GM23248 (cell line): Measurements from ENCODE around the gene USP10. TPM values are rescaled to one million over a fixed set of nuclear protein-coding genes. Genes with fewer than 3 reads are reported as not detected.

Experiments
- DNase-seq: peaks from one replicate; pipeline ENCODE4 v3.0.0-alpha.2; 2015
- H2AFZ ChIP-seq: fragments of 200-600 bp; sonication (generic); 2 replicates; pipeline ENCODE4 v1.6.1; 2016; ENCODE audit warnings: antibody characterized with exemption
- H3F3A ChIP-seq: fragments of 200-600 bp; sonication (generic); 2 replicates; pipeline ENCODE4 v1.6.1; 2016; ENCODE audit warnings: mild to moderate bottlenecking, antibody characterized with exemption, mixed run types; ENCODE audit not compliant: insufficient read depth
- H3K27ac ChIP-seq: fragments of 200-600 bp; sonication (generic); 2 replicates; pipeline ENCODE4 v1.5.1; 2016; ENCODE audit warnings: mild to moderate bottlenecking
- H3K27me3 ChIP-seq: fragments of 200-600 bp; sonication (generic); replicated peaks from 2 replicates; pipeline ENCODE4 v1.6.1; 2016; ENCODE audit warnings: mild to moderate bottlenecking; ENCODE audit not compliant: insufficient read depth
- H3K36me3 ChIP-seq: fragments of 200-600 bp; sonication (generic); 2 replicates; pipeline ENCODE4 v1.6.1; 2016; ENCODE audit warnings: low read depth, mild to moderate bottlenecking
- H3K4me1 ChIP-seq: fragments of 200-600 bp; sonication (generic); 2 replicates; pipeline ENCODE4 v1.6.1; 2016; ENCODE audit warnings: mild to moderate bottlenecking; ENCODE audit not compliant: insufficient read depth
- H3K4me2 ChIP-seq: fragments of 200-600 bp; sonication (generic); one replicate; pipeline ENCODE4 v1.6.1; 2016; ENCODE audit warnings: mild to moderate bottlenecking; ENCODE audit not compliant: unreplicated experiment
- H3K4me3 ChIP-seq: fragments of 200-600 bp; sonication (generic); 2 replicates; pipeline ENCODE4 v1.5.1; 2016; ENCODE audit warnings: mild to moderate bottlenecking
- H3K79me2 ChIP-seq: fragments of 200-600 bp; sonication (generic); 2 replicates; pipeline ENCODE4 v1.6.1; 2016; ENCODE audit warnings: mild to moderate bottlenecking; ENCODE audit not compliant: insufficient read depth
- H3K9ac ChIP-seq: fragments of 200-600 bp; sonication (generic); 2 replicates; pipeline ENCODE4 v1.6.1; 2016; ENCODE audit warnings: mild to moderate bottlenecking
- H3K9me2 ChIP-seq: fragments of 200-600 bp; sonication (generic); 2 replicates; pipeline ENCODE4 v1.6.1; 2016; ENCODE audit warnings: mixed run types, mild to moderate bottlenecking, moderate library complexity; ENCODE audit not compliant: insufficient read depth
- H3K9me3 ChIP-seq: fragments of 200-600 bp; sonication (generic); one replicate; pipeline ENCODE4 v1.6.1; 2017; ENCODE audit warnings: low read depth
- H4K20me1 ChIP-seq: fragments of 200-600 bp; sonication (generic); 2 replicates; pipeline ENCODE4 v1.6.0; 2016; ENCODE audit not compliant: insufficient read depth
- EZH2 ChIP-seq: fragments of 200-600 bp; sonication (generic); IDR thresholded peaks from 2 replicates; pipeline ENCODE4 v1.6.1; 2018; ENCODE audit warnings: antibody characterized with exemption, mild to moderate bottlenecking; ENCODE audit not compliant: insufficient read depth, poor library complexity, severe bottlenecking
- EZH2phosphoT487 ChIP-seq: fragments of 200-600 bp; sonication (generic); IDR thresholded peaks from 2 replicates; pipeline ENCODE4 v1.6.1; 2018; ENCODE audit warnings: antibody characterized with exemption, moderate library complexity, mild to moderate bottlenecking, low read depth; ENCODE audit not compliant: insufficient read depth
- WGBS, 2 experiments: methylation state at CpG; one replicate each; pipeline ENCODE4 v1.1.6; 2015 to 2017; ENCODE audit warnings: low lambda C conversion rate in 2 of 2, low coverage in 1 of 2; ENCODE audit errors: missing lambda C conversion rate in 2 of 2; 5-methylcytosine and 5-hydroxymethylcytosine counted together
- in situ Hi-C: fragments of 300-500 bp; cut with MboI; formaldehyde crosslinking; loops from 2 replicates; pipeline ENCODE4 v1.15.0; 2020
- polyA plus RNA-seq: library from polyadenylated mRNA; unstranded; fragments of >200 nt; fragmentation: Nextera tagmentation; extraction: Ambion mirVana; gene quantifications from 2 replicates; pipeline ENCODE4 v1.2.1, GENCODE V29; 2016
- total RNA-seq: library from RNA; depleted of rRNA; stranded (reverse); fragments of >200 nt; shearing (Covaris generic); gene quantifications from 2 replicates; pipeline ENCODE4 v1.2.3, GENCODE V29; 2014

Gene USP10
- total and polyA plus RNA-seq, 2 experiments from 2014 or later: 48.3 to 74.0 TPM

DNA sequence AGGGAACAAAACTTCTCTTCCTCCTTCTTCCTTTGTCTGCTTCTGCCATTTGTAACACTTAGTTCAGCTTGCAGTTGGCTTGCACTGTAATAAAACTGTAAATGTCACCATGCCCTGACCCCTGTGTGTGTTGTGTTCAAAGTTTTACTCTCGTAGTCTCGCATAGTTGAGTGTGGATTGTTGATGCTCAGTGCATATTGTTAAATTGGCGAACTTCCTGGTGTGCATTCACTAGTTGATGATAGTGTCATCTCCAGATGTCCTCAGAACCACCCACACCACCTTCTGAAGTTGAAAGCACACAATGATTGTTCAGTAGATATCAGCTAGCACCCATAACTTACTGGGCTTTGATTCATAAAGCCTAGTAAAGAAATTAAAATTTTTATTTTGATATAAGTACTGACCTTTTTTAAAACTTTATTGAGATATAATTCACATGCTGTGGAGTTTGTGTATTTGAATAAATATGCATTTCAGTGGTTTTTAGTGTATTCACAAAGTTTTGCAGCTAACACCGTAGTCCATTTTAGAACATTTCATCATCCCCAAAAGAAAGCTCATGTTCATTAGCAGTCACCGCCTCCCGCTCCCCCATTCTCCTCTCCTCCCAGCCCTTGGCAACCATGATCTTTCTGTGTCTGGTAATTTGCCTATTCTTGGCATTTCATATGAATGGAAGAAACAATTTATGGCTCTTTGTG lies 25.0 kb downstream of the USP10 start:
- TF ChIP-seq EZH2 (no peak), EZH2phosphoT487 (no peak)
- Histone ChIP-seq H3K9ac (peak overlapping the region; percentile 14; the same call in 1 of the 2 replicates), H3K4me3 (no peak overlapping the region), H2AFZ (no peak overlapping the region), H3K36me3 (no peaks in the 10 kb centered on the region), H3K79me2 (peaks cover 100% of the 10 kb centered on the region), H4K20me1 (peaks cover 13% of the 10 kb centered on the region; the same call in 1 of the 2 replicates), H3K27ac (peak overlapping the region; percentile 34), H3K4me2 (peak overlapping the region; percentile 40), H3F3A (peaks cover 42% of the 10 kb centered on the region), H3K9me2 (no peaks in the 10 kb centered on the region), H3K27me3 (no peaks in the 10 kb centered on the region), H3K4me1 (peaks cover 42% of the 10 kb centered on the region), H3K9me3 (no peaks in the 10 kb centered on the region)
- in situ Hi-C loops: loop anchor here (5.0 to 10.0 kb wide), 2 partner anchors 100 to 212 kb away; no protein-coding TSS in a partner anchor
- peak; percentile 46 for DNase-seq
- WGBS, 2 experiments: 55 to 62% methylated on average over 6 of the region's 6 CpGs

DNA sequence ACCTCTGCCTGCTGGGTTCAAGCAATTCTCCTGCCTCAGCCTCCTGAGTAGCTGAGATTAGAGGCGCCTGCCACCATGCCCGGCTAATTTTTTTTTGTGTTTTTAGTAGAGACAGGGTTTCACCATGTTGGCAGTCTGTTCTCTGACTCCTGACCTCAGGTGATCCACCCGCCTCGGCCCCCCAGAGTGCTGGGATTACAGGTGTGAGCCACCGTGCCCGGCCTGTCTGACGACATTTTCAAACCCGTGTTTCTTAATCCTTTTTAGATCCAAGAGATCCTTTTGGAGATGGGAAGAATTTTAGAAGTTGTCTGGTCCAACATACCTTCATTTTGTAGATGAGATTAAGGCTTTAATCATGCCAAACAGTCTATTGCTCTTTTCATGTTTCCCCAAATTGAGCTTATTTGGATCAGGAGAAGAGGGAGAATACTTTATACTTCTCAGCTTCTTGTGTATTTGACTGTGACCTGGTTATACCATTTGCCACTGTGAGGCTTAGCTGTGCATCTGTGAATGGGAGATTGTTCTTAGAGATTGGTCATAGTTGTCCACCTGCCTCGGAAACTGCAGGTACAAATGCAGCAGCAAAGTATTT lies 25.8 kb downstream of the USP10 start:
- H3K79me2 ChIP-seq: peaks cover 96% of the 10 kb centered on the region
- H3K27me3 ChIP-seq: no peaks in the 10 kb centered on the region
- H4K20me1 ChIP-seq: peaks cover 7% of the 10 kb centered on the region; the same call in 1 of the 2 replicates
- H3K27ac ChIP-seq: no peak overlapping the region
- H2AFZ ChIP-seq: no peak overlapping the region
- WGBS, 2 experiments: 75% methylated on average over 9 of the region's 9 CpGs
- no peak overlapping the region for H3K4me2 ChIP-seq
- H3K9me2 ChIP-seq: no peaks in the 10 kb centered on the region
- DNase-seq: no peak
- no peak overlapping the region for H3K4me3 ChIP-seq
- H3K9ac ChIP-seq: peak overlapping the region; percentile 14; the same call in 1 of the 2 replicates
- no peaks in the 10 kb centered on the region for H3K36me3 ChIP-seq
- peaks cover 42% of the 10 kb centered on the region for H3F3A ChIP-seq
- peaks cover 42% of the 10 kb centered on the region for H3K4me1 ChIP-seq
- H3K9me3 ChIP-seq: no peaks in the 10 kb centered on the region
- in situ Hi-C loops: loop anchor here (5.0 to 10.0 kb wide), 2 partner anchors 101 to 213 kb away; no protein-coding TSS in a partner anchor
- TF ChIP-seq EZH2phosphoT487 (no peak), EZH2 (no peak)

DNA sequence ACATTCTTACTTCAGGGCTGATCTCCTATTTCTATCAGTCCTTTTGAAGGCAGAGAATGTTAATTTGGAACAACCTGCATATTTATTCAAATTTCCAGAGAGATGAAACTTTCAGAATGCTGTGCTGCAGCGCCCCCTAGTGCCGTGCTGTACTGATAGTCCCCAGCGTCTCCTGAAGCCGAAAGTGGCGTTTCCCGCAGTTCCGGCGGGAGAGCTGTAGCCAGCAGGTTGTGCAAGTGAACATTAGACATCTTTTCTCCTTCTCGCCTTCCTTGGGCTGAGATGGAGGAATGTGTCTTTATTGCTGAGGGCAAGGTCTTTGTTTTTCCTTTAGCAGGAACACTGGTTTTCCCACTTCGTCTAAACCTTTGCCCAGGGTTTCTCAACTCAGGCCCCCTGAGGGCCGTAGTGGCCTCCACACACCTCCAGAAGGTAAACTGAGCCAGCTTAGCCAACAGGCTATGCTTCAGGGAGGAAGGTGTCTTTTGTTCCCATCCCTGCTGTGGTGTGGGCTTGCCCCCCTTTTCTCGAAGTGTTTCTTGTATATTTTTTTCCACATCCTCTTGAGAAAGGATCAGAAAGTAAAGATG lies 26.4 kb downstream of the USP10 start:
- 12 to 13% methylated on average over 12 of the region's 12 CpGs for WGBS, 2 experiments
- no peaks in the 10 kb centered on the region for H3K9me3 ChIP-seq
- H3K27me3 ChIP-seq: no peaks in the 10 kb centered on the region
- no peak overlapping the region for H3K27ac ChIP-seq
- no peak overlapping the region for H2AFZ ChIP-seq
- no peak overlapping the region for H3K9ac ChIP-seq
- peaks cover 45% of the 10 kb centered on the region for H3F3A ChIP-seq
- H4K20me1 ChIP-seq: peaks cover 7% of the 10 kb centered on the region; the same call in 1 of the 2 replicates
- H3K9me2 ChIP-seq: no peaks in the 10 kb centered on the region
- no peak overlapping the region for H3K4me3 ChIP-seq
- in situ Hi-C loops: loop anchor here (5.0 to 10.0 kb wide), 2 partner anchors 101 to 214 kb away; no protein-coding TSS in a partner anchor
- H3K79me2 ChIP-seq: peaks cover 90% of the 10 kb centered on the region
- no peak for TF ChIP-seq EZH2
- TF ChIP-seq EZH2phosphoT487: no peak
- peaks cover 48% of the 10 kb centered on the region for H3K4me1 ChIP-seq
- H3K4me2 ChIP-seq: no peak overlapping the region
- H3K36me3 ChIP-seq: no peaks in the 10 kb centered on the region
- DNase-seq: peak; percentile 91

DNA sequence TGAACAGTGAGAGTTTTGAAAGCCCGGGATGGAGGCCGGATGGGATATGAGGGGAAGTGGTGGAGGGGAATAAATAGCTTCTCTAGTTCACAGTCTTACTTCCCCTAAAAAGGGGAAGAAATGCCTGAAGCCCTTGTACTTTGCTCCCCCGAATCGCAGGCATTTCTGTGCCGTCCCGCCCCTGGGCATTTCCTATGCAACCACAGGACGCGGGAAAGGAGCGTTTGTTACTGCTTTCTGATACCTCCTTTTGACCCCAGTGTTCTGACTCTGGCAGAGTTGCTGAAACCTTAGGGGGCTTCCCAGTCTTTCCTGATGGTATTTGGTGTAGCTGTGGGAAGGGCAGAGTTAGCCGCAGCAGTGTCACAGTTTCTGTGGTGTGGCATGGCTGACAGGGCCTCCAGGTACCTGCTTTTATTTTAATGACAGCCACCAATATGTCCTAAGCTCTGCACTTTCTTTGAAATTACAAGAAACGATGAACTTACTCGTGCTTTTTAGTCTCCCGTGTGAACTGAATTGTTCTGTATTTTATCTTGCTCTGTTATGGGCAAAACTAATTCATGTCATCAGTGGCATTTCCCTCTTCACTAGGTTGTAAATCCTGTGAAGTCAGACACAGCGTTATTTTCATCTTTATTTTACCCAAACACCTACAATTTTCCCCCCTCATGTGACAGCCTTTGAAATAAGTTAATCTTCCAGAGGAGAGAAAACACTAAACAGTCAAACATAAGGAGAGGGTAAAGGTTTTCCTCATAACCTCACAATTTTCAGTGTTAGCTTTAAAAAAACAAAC lies 27.1 kb downstream of the USP10 start:
- Histone ChIP-seq H4K20me1 (peaks cover 7% of the 10 kb centered on the region; the same call in 1 of the 2 replicates), H3K9ac (no peak overlapping the region), H3K27me3 (no peaks in the 10 kb centered on the region), H3F3A (peaks cover 52% of the 10 kb centered on the region), H3K4me3 (no peak overlapping the region), H3K79me2 (peaks cover 88% of the 10 kb centered on the region), H3K9me2 (no peaks in the 10 kb centered on the region), H3K4me2 (no peak overlapping the region), H3K36me3 (no peaks in the 10 kb centered on the region), H3K9me3 (no peaks in the 10 kb centered on the region), H3K4me1 (peaks cover 55% of the 10 kb centered on the region), H3K27ac (no peak overlapping the region), H2AFZ (no peak overlapping the region)
- TF ChIP-seq EZH2phosphoT487 (no peak), EZH2 (no peak)
- in situ Hi-C loops: loop anchor here (5.0 to 10.0 kb wide), 2 partner anchors 102 to 215 kb away; no protein-coding TSS in a partner anchor
- no peak for DNase-seq
- WGBS, 2 experiments: 95 to 96% methylated on average over 14 of the region's 14 CpGs
